Gastroesophageal sphincter (tissue), 4 donors: Measurements from ENCODE around the gene MS4A18. TPM values are rescaled to one million over a fixed set of nuclear protein-coding genes. Genes with fewer than 3 reads are reported as not detected.
"Not testable (repeated sequence)": the region's sequence is repeated elsewhere in the genome, so short reads cannot be mapped to it uniquely, and the experiment has no call there.

ENCODE experiments used
- ATAC-seq: fragments of 150-250 bp; one replicate; pipeline ENCODE4 v1.9.1; 2016; ENCODE audit warnings: mild to moderate bottlenecking, moderate library complexity
- H3K27ac ChIP-seq, 4 donors: fragments of 200-600 bp; sonication (generic) in 3 of 4; 1 replicate in 3 of 4; 2 replicates in 1 of 4; pipeline ENCODE4 v1.5.1; 2016 to 2019
- H3K27me3 ChIP-seq: fragments of 200-600 bp; sonication (generic); one replicate; pipeline ENCODE4 v1.5.1; 2019
- H3K36me3 ChIP-seq, 2 donors: fragments of 200-600 bp; sonication (generic); one replicate each; pipeline ENCODE4 v1.5.1; 2019; ENCODE audit warnings: control low read depth in 1 of 2
- H3K4me1 ChIP-seq, 3 donors: fragments of 200-600 bp; sonication (generic); 1 replicate in 2 of 3; 2 replicates in 1 of 3; pipeline ENCODE4 v1.5.1; 2016 to 2019; ENCODE audit warnings: control low read depth in 2 of 3
- H3K4me3 ChIP-seq, 2 donors: fragments of 200-600 bp; sonication (generic); one replicate each; pipeline ENCODE4 v1.5.1; 2019; ENCODE audit warnings: mild to moderate bottlenecking in 1 of 2, moderate library complexity in 1 of 2
- H3K9me3 ChIP-seq, 3 donors: fragments of 200-600 bp; sonication (generic); one replicate each; pipeline ENCODE4 v1.5.1; 2017 to 2019; ENCODE audit warnings: control low read depth in 2 of 3
- CTCF ChIP-seq, 4 experiments: fragments of 200-600 bp in 2 of 4; fragments of 450-650 bp in 2 of 4; sonication (generic) in 1 of 4; IDR thresholded peaks; one replicate each; pipeline ENCODE4 v1.5.1; 2017 to 2019; ENCODE audit warnings: antibody characterized with exemption in 4 of 4, mild to moderate bottlenecking in 2 of 4, moderate library complexity in 2 of 4
- EP300 ChIP-seq: sonication (generic); formaldehyde crosslinking; IDR thresholded peaks from one replicate; pipeline ENCODE4 v1.6.1; 2017; ENCODE audit warnings: antibody characterized with exemption, mild to moderate bottlenecking
- POLR2A ChIP-seq, 2 donors: fragments of 450-650 bp; IDR thresholded peaks; one replicate each; pipeline ENCODE4 v1.6.1; 2017; ENCODE audit warnings: antibody characterized with exemption in 2 of 2, mild to moderate bottlenecking in 2 of 2, moderate library complexity in 1 of 2
- POLR2AphosphoS5 ChIP-seq: sonication (generic); formaldehyde crosslinking; IDR thresholded peaks from one replicate; pipeline ENCODE4 v1.6.1; 2017; ENCODE audit warnings: antibody characterized with exemption
- WGBS, 2 donors: methylation state at CpG; one replicate each; pipeline ENCODE4 v1.1.5; 2018; ENCODE audit warnings: low coverage in 1 of 2; 5-methylcytosine and 5-hydroxymethylcytosine counted together
- total RNA-seq, 4 donors: library from RNA; depleted of rRNA; stranded (reverse); fragments of >200 nt; gene quantifications; one replicate each; pipeline ENCODE4 v1.1.0, GENCODE V29; 2016

MS4A18 gene
- total RNA-seq, 4 donors from 2014 or later = not detected

DNA sequence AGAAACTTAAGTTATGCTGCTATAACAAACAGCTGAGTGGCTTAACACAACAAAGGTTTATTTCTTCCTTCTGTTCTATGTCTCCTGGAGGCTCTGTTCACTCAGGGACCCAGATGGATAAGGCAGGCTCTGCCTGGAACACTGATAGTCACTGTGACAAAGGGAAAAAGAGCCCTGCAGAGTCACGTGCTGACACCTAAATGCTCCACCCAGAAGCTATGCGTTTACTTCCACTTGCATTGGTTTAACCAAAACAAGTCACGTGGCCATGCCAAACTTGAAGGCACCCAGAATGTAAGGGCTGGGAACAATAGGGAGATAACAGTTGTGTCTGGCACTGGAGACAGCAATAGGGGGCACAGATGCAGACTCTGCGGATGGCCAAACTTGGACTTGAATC lies 28.8 kb downstream of the MS4A18 start:
- TF ChIP-seq POLR2AphosphoS5 (no peak), CTCF (IDR thresholded peaks at IDR 0.05) (no peak), EP300 (no peak)
- no peaks in the 10 kb centered on the region for H3K4me1 ChIP-seq
- H3K36me3 ChIP-seq = no peaks in the 10 kb centered on the region
- no peak overlapping the region for H3K4me3 ChIP-seq
- H3K27ac ChIP-seq = no peak overlapping the region
- H3K9me3 ChIP-seq = peaks cover 0 to 10% (median 0%) of the 10 kb centered on the region in 3 donors
- WGBS, 2 donors = 56 to 100% methylated on average over 1 to 4 of the region's 4 CpGs
- ATAC-seq = no peak
- H3K27me3 ChIP-seq = peaks cover 58% of the 10 kb centered on the region

- Histone ChIP-seq H3K27me3 (peaks cover 50% of the 10 kb centered on the region), H3K27ac (no peak overlapping the region), H3K4me1 (no peaks in the 10 kb centered on the region), H3K9me3 (peaks cover 0 to 10% (median 0%) of the 10 kb centered on the region in 3 donors), H3K4me3 (no peak overlapping the region), H3K36me3 (no peaks in the 10 kb centered on the region)
- TF ChIP-seq EP300 = no peak
- TF ChIP-seq CTCF (IDR thresholded peaks at IDR 0.05) = no peak
- no peak for TF ChIP-seq POLR2A (IDR thresholded peaks at IDR 0.05)
- TF ChIP-seq POLR2AphosphoS5 = no peak
- WGBS, 2 donors = 82 to 100% methylated on average over 2 to 5 of the region's 6 CpGs
- ATAC-seq = no peak
These were observed 30.4 kb downstream of the MS4A18 start for GRCh38 chr11:60754887-60755286.

DNA sequence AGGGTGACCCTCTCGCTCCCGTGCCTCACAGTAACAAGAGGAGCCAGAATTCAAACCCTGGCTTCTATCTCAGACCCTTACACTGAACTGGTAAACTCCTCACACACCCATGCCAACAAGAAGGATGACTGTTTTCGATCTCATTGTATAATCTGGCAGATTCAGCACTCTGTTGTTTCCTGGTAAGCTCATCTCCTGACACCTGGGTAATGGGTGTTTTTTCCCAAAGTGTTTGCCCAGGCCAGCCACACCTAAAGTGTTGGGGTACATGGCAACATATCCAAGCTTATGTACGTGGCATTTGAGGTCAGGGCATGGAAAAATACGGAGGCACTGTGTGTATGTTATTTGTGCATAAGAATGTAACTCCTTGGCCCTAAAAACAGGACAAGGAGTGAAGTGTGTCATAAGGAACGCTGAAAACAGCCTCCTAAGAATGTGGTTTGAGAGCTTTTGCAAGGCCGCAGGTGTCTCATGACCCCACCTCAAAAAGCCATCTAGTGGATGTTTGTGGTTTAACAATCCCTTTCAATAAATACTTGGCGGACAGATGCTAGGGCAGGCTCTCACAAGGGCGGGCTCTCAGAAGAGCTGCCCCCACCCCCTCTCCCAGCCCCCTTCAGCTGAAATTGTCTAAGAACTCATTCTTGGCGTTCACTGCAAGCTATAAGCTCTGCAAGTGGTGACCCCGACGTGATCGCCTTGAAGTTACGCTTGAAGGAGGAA lies 31.9 kb downstream of the MS4A18 start, which contains the start of gene MS4A15:
Gene MS4A15, plus strand, starts transcription at position 561 of the 726 bp plus-strand sequence. CDS start 6,867 bp downstream, outside the sequence.
- 52 to 80% methylated on average over 6 of the region's 14 CpGs for WGBS, 2 donors
- TF ChIP-seq POLR2AphosphoS5 = no peak
- TF ChIP-seq EP300 = no peak
- TF ChIP-seq CTCF (IDR thresholded peaks at IDR 0.05) = no peak
- no peak for TF ChIP-seq POLR2A (IDR thresholded peaks at IDR 0.05)
- Histone ChIP-seq H3K9me3 (peaks cover 0 to 10% (median 0%) of the 10 kb centered on the region in 3 donors), H3K27ac (no peak within 1 kb of the TSS), H3K36me3 (no peaks in the 10 kb centered on the region), H3K4me3 (no peak within 1 kb of the TSS), H3K4me1 (no peaks in the 10 kb centered on the region), H3K27me3 (peaks cover 36% of the 10 kb centered on the region)
- no peak for ATAC-seq

DNA sequence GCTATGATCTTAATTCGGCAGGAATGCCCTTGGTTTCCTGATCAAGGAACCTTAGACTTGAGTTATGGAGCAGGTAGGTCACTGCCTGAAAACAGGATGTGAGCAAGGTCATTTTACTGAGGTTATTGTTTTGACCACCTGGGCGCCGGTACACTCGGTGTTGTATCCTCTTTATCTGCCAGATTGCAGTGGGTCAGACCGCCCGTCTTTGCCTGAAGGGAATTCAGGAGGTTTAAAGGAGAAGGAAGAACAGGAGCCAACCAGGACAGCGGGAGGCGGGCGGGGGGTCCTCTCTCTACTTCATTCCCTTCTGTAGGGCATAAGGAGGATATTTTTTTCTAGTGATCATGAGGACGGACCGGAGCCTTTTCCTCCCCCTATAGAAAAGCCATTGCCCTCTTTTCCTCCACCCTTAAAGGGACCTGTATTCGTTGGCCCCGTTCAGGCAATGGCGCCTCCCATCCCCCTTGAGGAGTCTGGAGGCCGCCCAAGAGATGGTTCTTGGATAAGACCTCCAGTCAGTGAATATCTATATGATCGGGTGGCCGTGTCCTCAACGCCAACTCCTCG lies 32.8 kb downstream of the MS4A18 start:
- ATAC-seq = no peak
- Histone ChIP-seq H3K27me3 (peaks cover 27% of the 10 kb centered on the region), H3K4me3 (no peak overlapping the region), H3K36me3 (no peaks in the 10 kb centered on the region), H3K27ac (no peak overlapping the region), H3K4me1 (no peaks in the 10 kb centered on the region), H3K9me3 (peaks cover 0 to 10% (median 0%) of the 10 kb centered on the region in 3 donors)
- no peak for TF ChIP-seq EP300
- TF ChIP-seq POLR2AphosphoS5 = no peak
- TF ChIP-seq CTCF (IDR thresholded peaks at IDR 0.05) = no peak
- no peak for TF ChIP-seq POLR2A (IDR thresholded peaks at IDR 0.05)
- 81 to 97% methylated on average over 7 to 13 of the region's 19 CpGs for WGBS, 2 donors

DNA sequence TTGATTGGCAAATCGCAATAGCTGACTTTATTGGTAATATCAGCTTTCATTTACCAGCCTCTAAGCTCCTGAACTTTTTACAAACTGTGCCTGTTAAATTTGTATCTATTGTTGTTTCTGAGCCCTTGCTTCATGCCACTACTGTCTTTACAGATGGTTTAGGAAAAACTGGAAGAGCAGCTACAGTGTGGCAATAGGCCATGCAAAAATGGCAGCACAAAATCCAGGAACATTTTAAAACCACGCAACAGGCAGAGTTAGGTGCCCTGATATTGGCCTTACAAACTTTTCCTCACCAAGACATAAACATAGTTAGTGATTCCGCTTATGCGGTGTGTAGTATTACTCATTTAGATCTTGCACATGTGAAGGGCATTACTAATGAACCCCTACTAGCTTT lies 34.2 kb downstream of the MS4A18 start:
- H3K4me3 ChIP-seq, H3K36me3 ChIP-seq, H3K4me1 ChIP-seq, H3K27ac ChIP-seq, H3K9me3 ChIP-seq, ATAC-seq: not testable (repeated sequence)
- 79 to 90% methylated on average over 4 of the region's 4 CpGs for WGBS, 2 donors
- peaks cover 29% of the 10 kb centered on the region for H3K27me3 ChIP-seq

- not testable (repeated sequence) for H3K4me1 ChIP-seq, H3K27ac ChIP-seq, H3K4me3 ChIP-seq, ATAC-seq, H3K36me3 ChIP-seq, H3K9me3 ChIP-seq
- peaks cover 35% of the 10 kb centered on the region for H3K27me3 ChIP-seq
- WGBS, 2 donors = 70 to 82% methylated on average over 14 to 18 of the region's 22 CpGs
These were observed 35.1 kb downstream of the MS4A18 start for GRCh38 chr11:60759438-60760225.
